HepG2 (cell line): Measurements from ENCODE around the gene SYCP2. TPM values are rescaled to one million over a fixed set of nuclear protein-coding genes. Genes with fewer than 3 reads are reported as not detected.

Experiments
- CBFB ChIP-seq: sonication (generic); formaldehyde crosslinking; IDR thresholded peaks from 2 replicates; pipeline ENCODE4 v1.4.0; 2020; ENCODE audit warnings: missing genetic modification reagents
- CBX2 ChIP-seq, 2 experiments: fragments of 200-600 bp in 1 of 2; sonication (generic); formaldehyde crosslinking in 1 of 2; IDR thresholded peaks; 2 replicates each; pipeline versions ENCODE4 v1.7.0 to v1.8.1; 2018 to 2022; ENCODE audit warnings: low read depth in 2 of 2, low read length in 1 of 2, mild to moderate bottlenecking in 1 of 2, missing genetic modification reagents in 1 of 2
- CSRNP1 ChIP-seq: sonication (generic); formaldehyde crosslinking; IDR thresholded peaks from 2 replicates; pipeline ENCODE4 v1.8.1; 2023; ENCODE audit warnings: mild to moderate bottlenecking, missing genetic modification reagents
- DNMT3B ChIP-seq: conservative IDR thresholded peaks from 2 replicates; pipeline ENCODE4 v1.6.1; 2016; ENCODE audit warnings: missing biosample characterization, control low read depth
- FLYWCH1 ChIP-seq: sonication (generic); formaldehyde crosslinking; IDR thresholded peaks from 2 replicates; pipeline ENCODE4 v1.8.1; 2023; ENCODE audit warnings: mild to moderate bottlenecking, missing genetic modification reagents
- ISL2 ChIP-seq: sonication (generic); formaldehyde crosslinking; IDR thresholded peaks from 2 replicates; pipeline ENCODE4 v1.5.0; 2020; ENCODE audit warnings: missing genetic modification reagents
- KLF11 ChIP-seq: IDR thresholded peaks from 2 replicates; pipeline ENCODE4 v1.6.1; 2016; ENCODE audit warnings: missing compliant biosample characterization
- LBX2 ChIP-seq: sonication (generic); formaldehyde crosslinking; IDR thresholded peaks from 2 replicates; pipeline ENCODE4 v1.5.0; 2020; ENCODE audit warnings: missing genetic modification reagents, mild to moderate bottlenecking, borderline replicate concordance
- MIXL1 ChIP-seq: IDR thresholded peaks from 2 replicates; pipeline ENCODE4 v1.6.1; 2016
- MTA3 ChIP-seq: sonication (generic); formaldehyde crosslinking; IDR thresholded peaks from 2 replicates; pipeline ENCODE4 v1.4.0; 2020; ENCODE audit warnings: missing genetic modification reagents
- POLR2AphosphoS5 ChIP-seq: IDR thresholded peaks from 2 replicates; pipeline ENCODE4 v1.6.1; 2012; ENCODE audit warnings: low read depth, low read length
- SRSF4 ChIP-seq: fragments of 200-400 bp; formaldehyde crosslinking; IDR thresholded peaks from one replicate; pipeline ENCODE4 v1.6.1; 2018; ENCODE audit warnings: mild to moderate bottlenecking, low read depth, low read length, moderate library complexity; ENCODE audit not compliant: poor library complexity, severe bottlenecking
- SYNCRIP ChIP-seq: fragments of 200-400 bp; formaldehyde crosslinking; IDR thresholded peaks from 2 replicates; pipeline ENCODE4 v1.6.1; 2018; ENCODE audit warnings: mild to moderate bottlenecking, low read depth, low read length; ENCODE audit not compliant: insufficient read depth
- TEF ChIP-seq: sonication (generic); formaldehyde crosslinking; IDR thresholded peaks from 2 replicates; pipeline ENCODE4 v1.5.0; 2020; ENCODE audit warnings: missing genetic modification reagents
- THAP11 ChIP-seq: IDR thresholded peaks from 2 replicates; pipeline ENCODE4 v1.6.1; 2016; ENCODE audit warnings: missing biosample characterization, missing genetic modification reagents
- ZBTB1 ChIP-seq: sonication (generic); formaldehyde crosslinking; IDR thresholded peaks from 2 replicates; pipeline ENCODE4 v1.4.0; 2020; ENCODE audit warnings: missing genetic modification reagents, borderline replicate concordance
- ZNF280D ChIP-seq: sonication (generic); formaldehyde crosslinking; IDR thresholded peaks from 2 replicates; pipeline ENCODE4 v1.5.1; 2020; ENCODE audit warnings: mild to moderate bottlenecking, missing genetic modification reagents
- ZNF530 ChIP-seq: sonication (generic); formaldehyde crosslinking; IDR thresholded peaks from 2 replicates; pipeline ENCODE4 v1.5.0; 2020; ENCODE audit warnings: low read depth, mild to moderate bottlenecking, missing genetic modification reagents
- ZNF577 ChIP-seq: sonication (generic); formaldehyde crosslinking; IDR thresholded peaks from 2 replicates; pipeline ENCODE4 v1.4.0; 2020; ENCODE audit warnings: mild to moderate bottlenecking, low read depth, missing genetic modification reagents, borderline replicate concordance
- ZNF773 ChIP-seq: sonication (generic); formaldehyde crosslinking; IDR thresholded peaks from 2 replicates; pipeline ENCODE4 v1.4.0; 2020; ENCODE audit warnings: missing genetic modification reagents, borderline replicate concordance
- ZNF777 ChIP-seq: sonication (generic); formaldehyde crosslinking; IDR thresholded peaks from 2 replicates; pipeline ENCODE4 v1.4.0; 2020; ENCODE audit warnings: missing genetic modification reagents
- ZNF781 ChIP-seq: sonication (generic); formaldehyde crosslinking; IDR thresholded peaks from 2 replicates; pipeline ENCODE4 v1.5.1; 2020; ENCODE audit warnings: borderline replicate concordance, mild to moderate bottlenecking, missing genetic modification reagents; ENCODE audit errors: not compliant biosample characterization
- polyA plus RNA-seq, 8 experiments: library from polyadenylated mRNA; depleted of rRNA in 3 of 8; stranded (reverse) in 7 of 8; unstranded in 1 of 8; fragments of >200 nt; fragmentation: Illumina TruSeq in 4 of 8; extraction: Trizol in 4 of 8; gene quantifications; 2 replicates each; pipeline versions ENCODE4 v1.2.1 to v1.2.3, GENCODE V29; 2011 to 2016; ENCODE audit warnings: low read depth in 4 of 8, missing spikeins in 1 of 8, mixed read lengths in 1 of 8; ENCODE audit not compliant: insufficient read depth in 1 of 8
- total RNA-seq, 5 experiments: library from RNA; depleted of rRNA; stranded (reverse); fragments of >200 nt; fragmentation: Illumina TruSeq; extraction: Trizol; gene quantifications; 2 replicates each; pipeline ENCODE4 v1.2.3, GENCODE V29; 2016; ENCODE audit warnings: low read depth in 1 of 5

SYCP2 gene
- total and polyA plus RNA-seq, 2 of the 13 experiments (the other 11 are each of a cell fraction or from before 2014, with no cell fraction given), result 0.07 to 0.24 TPM

GRCh38 chr20:59940129-59940955 is 6.9 kb upstream of the SYCP2 start, which contains the start of the genes FAM217B and PPP1R3D (continued):
- TF ChIP-seq CSRNP1 (CRISPR knock-in tag) (peak; percentile 93), THAP11 (peak; percentile 82), CBX2 (IDR thresholded peaks at IDR 0.05; ENCODE audit: low read depth, low read length) (no peak), CBX2 (CRISPR knock-in tag; IDR thresholded peaks at IDR 0.05; ENCODE audit: low read depth) (0 out of 2 replicates have a peak, but pooled peaks have one; percentile 35), ZBTB1 (no peak), ISL2 (CRISPR knock-in tag) (no peak; the same call in none of the 2 replicates), DNMT3B (CRISPR knock-in tag) (peak; percentile 14; the same call in 1 of the 2 replicates), ZNF280D (CRISPR knock-in tag) (peak; percentile 84; the same call in 1 of the 2 replicates), KLF11 (no peak), SYNCRIP (no peak), ZNF530 (CRISPR knock-in tag) (no peak), ZNF577 (no peak), SRSF4 (no peak), POLR2AphosphoS5 (peak; percentile 90), LBX2 (CRISPR knock-in tag) (peak; percentile 42; the same call in 1 of the 2 replicates), MTA3 (CRISPR knock-in tag) (no peak), ZNF781 (CRISPR knock-in tag) (peak; percentile 95), ZNF773 (no peak), FLYWCH1 (CRISPR knock-in tag) (no peak), TEF (no peak), ZNF777 (peak; percentile 90), MIXL1 (CRISPR knock-in tag) (0 out of 2 replicates have a peak, but pooled peaks have one; percentile 46), CBFB (CRISPR knock-in tag) (peak; percentile 18; the same call in 1 of the 2 replicates)
